C4-2B (cell line): ENCODE measurements around the gene RAPSN.

ENCODE experiments used
- ZFX ChIP-seq: fragments of 450-650 bp; IDR thresholded peaks from 2 replicates; pipeline ENCODE4 v1.6.1; 2017
- TF ChIP-seq, protein P1 (sequence below): fragments of 450-650 bp; conservative IDR thresholded peaks from 2 replicates; pipeline ENCODE4 v1.5.1; 2017; ENCODE audit warnings: mild to moderate bottlenecking

DNA sequence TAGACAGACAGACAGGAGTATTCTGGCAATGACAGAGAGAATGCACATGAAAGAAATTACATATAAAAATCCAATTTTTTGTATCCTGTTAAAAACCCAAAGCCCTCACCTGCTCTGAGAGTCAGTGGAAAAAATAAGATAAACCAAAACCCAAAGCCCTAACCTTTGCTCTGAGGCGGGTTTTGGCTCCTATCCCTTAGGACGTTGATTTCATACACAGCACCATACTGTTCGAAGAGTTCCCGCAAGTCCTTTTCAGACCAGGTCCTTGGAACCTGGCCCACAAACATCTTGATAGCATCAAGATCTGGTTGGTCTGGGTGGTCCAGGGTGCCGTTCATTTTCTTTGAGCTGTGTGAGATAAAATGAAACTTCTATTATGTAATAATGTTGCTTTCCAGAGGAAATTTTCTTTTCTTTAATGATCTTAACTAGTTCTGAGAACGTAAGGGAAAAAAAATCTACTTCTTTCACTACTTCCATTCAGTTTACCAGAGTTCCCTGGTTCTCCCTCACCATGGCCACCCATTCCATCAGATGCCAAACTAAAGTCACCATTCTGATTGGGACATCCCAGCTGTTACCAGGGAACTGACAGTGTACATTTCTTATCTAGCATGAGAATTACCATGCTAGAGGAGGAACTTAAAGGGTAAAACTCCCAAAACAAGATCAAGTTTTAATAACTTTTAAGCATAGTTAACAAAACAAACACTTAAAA, 39.9 kb upstream of the RAPSN start:
- TF ChIP-seq, protein P1, sequence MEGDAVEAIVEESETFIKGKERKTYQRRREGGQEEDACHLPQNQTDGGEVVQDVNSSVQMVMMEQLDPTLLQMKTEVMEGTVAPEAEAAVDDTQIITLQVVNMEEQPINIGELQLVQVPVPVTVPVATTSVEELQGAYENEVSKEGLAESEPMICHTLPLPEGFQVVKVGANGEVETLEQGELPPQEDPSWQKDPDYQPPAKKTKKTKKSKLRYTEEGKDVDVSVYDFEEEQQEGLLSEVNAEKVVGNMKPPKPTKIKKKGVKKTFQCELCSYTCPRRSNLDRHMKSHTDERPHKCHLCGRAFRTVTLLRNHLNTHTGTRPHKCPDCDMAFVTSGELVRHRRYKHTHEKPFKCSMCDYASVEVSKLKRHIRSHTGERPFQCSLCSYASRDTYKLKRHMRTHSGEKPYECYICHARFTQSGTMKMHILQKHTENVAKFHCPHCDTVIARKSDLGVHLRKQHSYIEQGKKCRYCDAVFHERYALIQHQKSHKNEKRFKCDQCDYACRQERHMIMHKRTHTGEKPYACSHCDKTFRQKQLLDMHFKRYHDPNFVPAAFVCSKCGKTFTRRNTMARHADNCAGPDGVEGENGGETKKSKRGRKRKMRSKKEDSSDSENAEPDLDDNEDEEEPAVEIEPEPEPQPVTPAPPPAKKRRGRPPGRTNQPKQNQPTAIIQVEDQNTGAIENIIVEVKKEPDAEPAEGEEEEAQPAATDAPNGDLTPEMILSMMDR = no peak
- no peak for TF ChIP-seq ZFX
